ENCODE results near the gene ADAM22.

- TF ChIP-seq EZH2 (IDR thresholded peaks at IDR 0.05; ENCODE audit: insufficient read depth, poor library complexity, severe bottlenecking) = no peak
- TF ChIP-seq EZH2phosphoT487 (IDR thresholded peaks at IDR 0.05; ENCODE audit: insufficient read depth, low read depth) = no peak
These were observed 168.6 kb downstream of the ADAM22 start for GRCh38 chr7:88102675-88103074.

Data from GM23248 (cell line).